Stimulated activated naive B cell treated with anti-CD40 and anti-IgM and Interleukin-4, amounts not matched to agents 10 μg/mL and 1 μg/mL and 100 μg/mL, for 72 hours (primary cell): Measurements from ENCODE around the gene STAM.
"Not testable (repeated sequence)": the region's sequence is repeated elsewhere in the genome, so short reads cannot be mapped to it uniquely, and the experiment has no call there.

ENCODE experiments used
- ATAC-seq, 2 donors: fragments of 150-1000 bp; cut with Tn5 transposase; replicated peaks; 2 replicates each; pipeline ENCODE4 v1.10.0; 2021; ENCODE audit warnings: moderate library complexity in 1 of 2
- DNase-seq: peaks from one replicate; pipeline ENCODE4 v3.0.0; 2021
- H3K27ac Mint-ChIP-seq: one replicate; pipeline ENCODE4 v1.8.0; 2022; ENCODE audit warnings: mild to moderate bottlenecking, mixed read lengths
- H3K27me3 Mint-ChIP-seq, 2 donors: one replicate each; pipeline ENCODE4 v1.8.0; 2022; ENCODE audit warnings: mixed read lengths in 2 of 2
- H3K36me3 Mint-ChIP-seq, 2 donors: one replicate each; pipeline ENCODE4 v1.8.0; 2022; ENCODE audit warnings: mixed read lengths in 2 of 2, mild to moderate bottlenecking in 1 of 2
- H3K4me1 Mint-ChIP-seq, 2 donors: one replicate each; pipeline ENCODE4 v1.8.0; 2022; ENCODE audit warnings: mixed read lengths in 2 of 2, mild to moderate bottlenecking in 1 of 2
- H3K4me3 Mint-ChIP-seq, 2 donors: one replicate each; pipeline ENCODE4 v1.8.0; 2022; ENCODE audit warnings: mild to moderate bottlenecking in 2 of 2, mixed read lengths in 2 of 2, moderate library complexity in 1 of 2
- H3K9me3 Mint-ChIP-seq, 2 donors: one replicate each; pipeline ENCODE4 v1.8.0; 2022; ENCODE audit warnings: mixed read lengths in 2 of 2, mild to moderate bottlenecking in 1 of 2

Gene STAM

GRCh38 chr10:17632590-17632989 is 11.4 kb upstream of the STAM start:
- not testable (repeated sequence) for H3K4me3 Mint-ChIP-seq, DNase-seq, H3K27ac Mint-ChIP-seq, H3K9me3 Mint-ChIP-seq, H3K27me3 Mint-ChIP-seq, H3K36me3 Mint-ChIP-seq
- ATAC-seq: peak; percentile 51 to 57
- H3K4me1 Mint-ChIP-seq: peaks cover 2 to 10% of the 10 kb centered on the region in 2 donors

- Mint-ChIP-seq H3K27me3 (no peaks in the 10 kb centered on the region), H3K9me3 (no peaks in the 10 kb centered on the region), H3K4me3 (no peak overlapping the region), H3K27ac (no peak overlapping the region), H3K36me3 (no peaks in the 10 kb centered on the region), H3K4me1 (peaks cover 2 to 10% of the 10 kb centered on the region in 2 donors)
- ATAC-seq: no peak
- DNase-seq: no peak
Observed at GRCh38 chr10:17633353-17633752, 10.6 kb upstream of the STAM start.

- ATAC-seq (no peak), DNase-seq (no peak)
- Mint-ChIP-seq H3K27me3 (no peaks in the 10 kb centered on the region), H3K27ac (no peak overlapping the region), H3K4me3 (no peak overlapping the region), H3K9me3 (peaks cover 0 to 4% of the 10 kb centered on the region in 2 donors), H3K4me1 (peaks cover 0 to under 1% of the 10 kb centered on the region in 2 donors), H3K36me3 (peaks cover 9% of the 10 kb centered on the region in 2 donors)
Observed at GRCh38 chr10:17637869-17638268, 6.1 kb upstream of the STAM start.

- H3K36me3 Mint-ChIP-seq: peaks cover 13 to 18% of the 10 kb centered on the region in 2 donors
- ATAC-seq (no peak), DNase-seq (no peak)
- peaks cover 0 to 4% of the 10 kb centered on the region in 2 donors for H3K9me3 Mint-ChIP-seq
- no peak overlapping the region for H3K27ac Mint-ChIP-seq
- no peak overlapping the region for H3K4me3 Mint-ChIP-seq
- H3K4me1 Mint-ChIP-seq: peaks cover 1 to 5% of the 10 kb centered on the region in 2 donors
- H3K27me3 Mint-ChIP-seq: no peaks in the 10 kb centered on the region
Observed at GRCh38 chr10:17640331-17640816, 3.6 kb upstream of the STAM start.

GRCh38 chr10:17643339-17643754 is 604 bp upstream of the STAM start:
- H3K4me3 Mint-ChIP-seq: peak overlapping the region; percentile 95 to 96
- peaks cover 31 to 39% of the 10 kb centered on the region in 2 donors for H3K36me3 Mint-ChIP-seq
- H3K27ac Mint-ChIP-seq: peak overlapping the region; percentile 100
- DNase-seq: no peak
- peaks cover 24 to 29% of the 10 kb centered on the region in 2 donors for H3K4me1 Mint-ChIP-seq
- ATAC-seq: peak; percentile 31 to 33
- H3K27me3 Mint-ChIP-seq: no peaks in the 10 kb centered on the region
- H3K9me3 Mint-ChIP-seq: peaks cover 4% of the 10 kb centered on the region in 2 donors

GRCh38 chr10:17644485-17644943 is 563 bp downstream of the STAM start:
- Mint-ChIP-seq H3K4me3 (peak overlapping the region; percentile 95 to 96), H3K27ac (peak overlapping the region; percentile 100), H3K36me3 (peaks cover 39 to 50% of the 10 kb centered on the region in 2 donors), H3K27me3 (no peaks in the 10 kb centered on the region), H3K4me1 (peaks cover 31 to 40% of the 10 kb centered on the region in 2 donors), H3K9me3 (peaks cover 4% of the 10 kb centered on the region in 2 donors)
- peak; percentile 5 to 8 for ATAC-seq
- no peak for DNase-seq

GRCh38 chr10:17645621-17646345 is 1.8 kb downstream of the STAM start:
- DNase-seq (no peak), ATAC-seq (no peak)
- peak overlapping the region; percentile 95 to 96 for H3K4me3 Mint-ChIP-seq
- no peaks in the 10 kb centered on the region for H3K27me3 Mint-ChIP-seq
- H3K9me3 Mint-ChIP-seq: peaks cover 0 to 4% of the 10 kb centered on the region in 2 donors
- H3K36me3 Mint-ChIP-seq: peaks cover 44 to 55% of the 10 kb centered on the region in 2 donors
- peaks cover 31 to 53% of the 10 kb centered on the region in 2 donors for H3K4me1 Mint-ChIP-seq
- peak overlapping the region; percentile 56 for H3K27ac Mint-ChIP-seq

- Mint-ChIP-seq H3K4me1 (peaks cover 36 to 66% of the 10 kb centered on the region in 2 donors), H3K9me3 (peaks cover 0 to 7% of the 10 kb centered on the region in 2 donors), H3K27ac (peak overlapping the region; percentile 81), H3K27me3 (no peaks in the 10 kb centered on the region), H3K4me3 (peak overlapping the region; percentile 72 to 80), H3K36me3 (peaks cover 50 to 66% of the 10 kb centered on the region in 2 donors)
- DNase-seq (no peak), ATAC-seq (no peak)
Observed at GRCh38 chr10:17647326-17647725, 3.4 kb downstream of the STAM start.

GRCh38 chr10:17648243-17649035 is 4.5 kb downstream of the STAM start:
- Mint-ChIP-seq H3K36me3 (peaks cover 60 to 76% of the 10 kb centered on the region in 2 donors), H3K9me3 (peaks cover 0 to 7% of the 10 kb centered on the region in 2 donors), H3K27ac (peak overlapping the region; percentile 94), H3K4me1 (peaks cover 36 to 66% of the 10 kb centered on the region in 2 donors), H3K4me3 (peak overlapping the region; percentile 63 to 69), H3K27me3 (no peaks in the 10 kb centered on the region)
- DNase-seq (peak; percentile 79), ATAC-seq (peak; percentile 77 to 83)

- DNase-seq: no peak
- peak overlapping the region; percentile 94 for H3K27ac Mint-ChIP-seq
- peaks cover 39 to 72% of the 10 kb centered on the region in 2 donors for H3K4me1 Mint-ChIP-seq
- ATAC-seq: no peak
- H3K27me3 Mint-ChIP-seq: no peaks in the 10 kb centered on the region
- H3K9me3 Mint-ChIP-seq: peaks cover 5 to 9% of the 10 kb centered on the region in 2 donors
- peaks cover 65 to 81% of the 10 kb centered on the region in 2 donors for H3K36me3 Mint-ChIP-seq
- peak overlapping the region; percentile 63 to 69 for H3K4me3 Mint-ChIP-seq
Observed at GRCh38 chr10:17649052-17649451, 5.1 kb downstream of the STAM start.

GRCh38 chr10:17649836-17650235 is 5.9 kb downstream of the STAM start:
- Mint-ChIP-seq H3K36me3 (peaks cover 64 to 76% of the 10 kb centered on the region in 2 donors), H3K27ac (peak overlapping the region; percentile 75), H3K4me1 (peaks cover 34 to 79% of the 10 kb centered on the region in 2 donors), H3K27me3 (no peaks in the 10 kb centered on the region), H3K9me3 (peaks cover 5 to 9% of the 10 kb centered on the region in 2 donors), H3K4me3 (no peak overlapping the region)
- DNase-seq (no peak), ATAC-seq (no peak)

- no peak overlapping the region for H3K27ac Mint-ChIP-seq
- H3K36me3 Mint-ChIP-seq: peaks cover 67 to 79% of the 10 kb centered on the region in 2 donors
- DNase-seq: no peak
- H3K27me3 Mint-ChIP-seq: no peaks in the 10 kb centered on the region
- peaks cover 5 to 12% of the 10 kb centered on the region in 2 donors for H3K9me3 Mint-ChIP-seq
- ATAC-seq: no peak
- H3K4me1 Mint-ChIP-seq: peaks cover 36 to 83% of the 10 kb centered on the region in 2 donors
- no peak overlapping the region for H3K4me3 Mint-ChIP-seq
Observed at GRCh38 chr10:17650416-17650815, 6.5 kb downstream of the STAM start.

GRCh38 chr10:17651896-17652295 is 7.9 kb downstream of the STAM start:
- ATAC-seq (no peak), DNase-seq (no peak)
- H3K9me3 Mint-ChIP-seq: peaks cover 5 to 12% of the 10 kb centered on the region in 2 donors
- peaks cover 34 to 86% of the 10 kb centered on the region in 2 donors for H3K4me1 Mint-ChIP-seq
- H3K27ac Mint-ChIP-seq: no peak overlapping the region
- peaks cover 72 to 84% of the 10 kb centered on the region in 2 donors for H3K36me3 Mint-ChIP-seq
- no peaks in the 10 kb centered on the region for H3K27me3 Mint-ChIP-seq
- no peak overlapping the region for H3K4me3 Mint-ChIP-seq

- DNase-seq (no peak), ATAC-seq (no peak)
- H3K27me3 Mint-ChIP-seq: no peaks in the 10 kb centered on the region
- H3K4me1 Mint-ChIP-seq: peaks cover 34 to 86% of the 10 kb centered on the region in 2 donors
- H3K27ac Mint-ChIP-seq: no peak overlapping the region
- H3K36me3 Mint-ChIP-seq: peaks cover 73 to 84% of the 10 kb centered on the region in 2 donors
- no peak overlapping the region for H3K4me3 Mint-ChIP-seq
- peaks cover 5 to 15% of the 10 kb centered on the region in 2 donors for H3K9me3 Mint-ChIP-seq
Observed at GRCh38 chr10:17652585-17652984, 8.6 kb downstream of the STAM start.
